IPS-18a (cell line): ENCODE data around the gene PYM1.
"Not testable (repeated sequence)": the region's sequence is repeated elsewhere in the genome, so short reads cannot be mapped to it uniquely, and the experiment has no call there.

Experiments used
- H3K27ac ChIP-seq: one replicate; pipeline ENCODE4 v1.5.1; 2013; ENCODE audit warnings: low read length
- H3K27me3 ChIP-seq: one replicate; pipeline ENCODE4 v1.6.1; 2013; ENCODE audit warnings: mild to moderate bottlenecking, low read length; ENCODE audit not compliant: control insufficient read depth, insufficient read depth
- H3K36me3 ChIP-seq: one replicate; pipeline ENCODE4 v1.6.1; 2013; ENCODE audit warnings: low read depth, low read length; ENCODE audit not compliant: control insufficient read depth
- H3K4me1 ChIP-seq: one replicate; pipeline ENCODE4 v1.6.1; 2013; ENCODE audit warnings: low read depth, low read length; ENCODE audit not compliant: control insufficient read depth
- H3K4me3 ChIP-seq: one replicate; pipeline ENCODE4 v1.5.1; 2013; ENCODE audit warnings: low read length
- H3K9ac ChIP-seq: one replicate; pipeline ENCODE4 v1.6.1; 2013; ENCODE audit warnings: mild to moderate bottlenecking, low read length, moderate library complexity
- H3K9me3 ChIP-seq: one replicate; pipeline ENCODE4 v1.6.1; 2013; ENCODE audit warnings: low read depth, low read length; ENCODE audit not compliant: control insufficient read depth

The PYM1 gene

DNA sequence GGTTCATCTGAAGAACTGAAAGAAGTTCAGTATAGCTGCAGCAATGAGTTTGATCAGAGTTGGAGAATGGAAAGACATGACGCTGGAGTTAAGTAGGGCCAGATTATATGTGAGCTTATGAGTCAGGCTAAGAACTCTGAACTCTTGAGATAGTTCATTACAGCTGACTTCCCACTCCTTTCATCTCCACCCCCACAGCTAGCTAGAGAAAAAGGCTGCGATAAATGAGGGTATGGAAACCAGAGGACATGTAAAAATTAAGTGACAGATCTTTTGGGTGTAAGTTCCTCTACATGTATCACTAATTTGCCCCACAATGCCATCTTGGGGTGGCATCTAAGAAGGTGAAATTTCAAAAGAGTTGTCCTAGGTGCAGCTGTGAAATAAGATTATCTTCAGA, 28.6 kb downstream of the PYM1 start:
- Histone ChIP-seq H3K4me3 (no peak overlapping the region), H3K9ac (no peak overlapping the region), H3K4me1 (no peaks in the 10 kb centered on the region), H3K9me3 (no peaks in the 10 kb centered on the region), H3K36me3 (peaks cover 31% of the 10 kb centered on the region), H3K27ac (no peak overlapping the region), H3K27me3 (no peaks in the 10 kb centered on the region)

DNA sequence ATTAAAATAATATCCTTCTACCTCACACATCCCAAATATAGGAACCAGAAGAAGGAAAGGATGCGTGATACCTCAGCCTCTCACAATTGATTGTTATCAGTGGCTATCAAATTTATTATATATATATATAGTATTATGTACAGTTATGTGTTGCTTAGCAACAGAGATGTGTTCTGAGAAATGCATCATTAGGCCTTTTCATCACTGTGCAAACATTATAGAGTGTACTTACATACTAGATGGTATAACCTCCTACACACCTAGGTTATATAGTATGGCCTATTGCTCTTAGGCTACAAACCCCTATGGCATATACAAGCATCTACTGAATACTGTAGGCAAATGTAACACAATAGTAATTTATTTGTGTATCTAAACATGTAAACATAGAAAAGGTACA, 34.0 kb downstream of the PYM1 start:
- Histone ChIP-seq H3K9ac (no peak overlapping the region), H3K27me3 (no peaks in the 10 kb centered on the region), H3K4me3 (no peak overlapping the region), H3K27ac (no peak overlapping the region), H3K36me3 (no peaks in the 10 kb centered on the region), H3K9me3 (no peaks in the 10 kb centered on the region), H3K4me1 (no peaks in the 10 kb centered on the region)

DNA sequence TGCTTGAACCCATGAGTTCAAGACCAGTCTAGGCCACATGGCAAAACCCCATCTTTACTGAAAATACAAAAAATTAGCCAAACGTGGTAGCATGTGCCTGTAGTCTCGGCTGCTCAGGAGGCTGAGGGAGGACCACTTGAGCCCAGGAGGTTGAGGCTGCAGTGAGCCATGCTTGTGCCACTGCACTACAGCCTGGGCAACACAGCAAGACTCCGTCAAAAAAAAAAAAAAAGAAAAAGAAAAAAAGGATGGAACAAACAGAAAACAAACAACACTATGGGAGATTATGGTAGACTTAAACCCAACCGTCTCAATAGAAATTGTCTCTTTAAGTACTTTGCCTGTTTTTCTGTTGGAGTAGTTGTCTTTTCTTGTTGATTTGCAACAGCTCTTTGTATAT, 36.4 kb downstream of the PYM1 start:
- Histone ChIP-seq H3K27me3 (no peaks in the 10 kb centered on the region), H3K9me3 (no peaks in the 10 kb centered on the region), H3K4me3 (no peak overlapping the region), H3K27ac (no peak overlapping the region), H3K36me3 (no peaks in the 10 kb centered on the region), H3K4me1 (no peaks in the 10 kb centered on the region), H3K9ac (no peak overlapping the region)

DNA sequence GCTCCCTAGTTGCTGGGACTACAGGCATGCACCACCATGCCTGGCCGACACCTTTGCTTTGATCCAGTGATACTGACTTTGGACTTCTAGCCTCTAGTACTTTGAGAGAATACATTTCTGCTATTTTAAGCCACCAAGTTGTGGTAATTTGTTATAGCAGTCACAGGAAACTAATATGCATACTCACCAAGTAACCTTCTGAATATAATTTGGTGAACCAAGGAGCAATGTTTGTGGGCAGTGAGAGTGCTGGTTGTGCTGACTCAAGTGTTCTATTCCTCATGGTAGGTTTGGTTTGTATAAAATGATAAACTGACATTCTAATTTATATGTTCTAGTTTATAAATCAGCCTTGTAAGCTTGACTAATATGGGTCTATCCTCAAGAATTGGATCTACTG, 42.6 kb downstream of the PYM1 start:
- Histone ChIP-seq H3K27me3 (no peaks in the 10 kb centered on the region), H3K36me3 (no peaks in the 10 kb centered on the region), H3K4me3 (no peak overlapping the region), H3K4me1 (no peaks in the 10 kb centered on the region), H3K9ac (no peak overlapping the region), H3K27ac (no peak overlapping the region), H3K9me3 (no peaks in the 10 kb centered on the region)

DNA sequence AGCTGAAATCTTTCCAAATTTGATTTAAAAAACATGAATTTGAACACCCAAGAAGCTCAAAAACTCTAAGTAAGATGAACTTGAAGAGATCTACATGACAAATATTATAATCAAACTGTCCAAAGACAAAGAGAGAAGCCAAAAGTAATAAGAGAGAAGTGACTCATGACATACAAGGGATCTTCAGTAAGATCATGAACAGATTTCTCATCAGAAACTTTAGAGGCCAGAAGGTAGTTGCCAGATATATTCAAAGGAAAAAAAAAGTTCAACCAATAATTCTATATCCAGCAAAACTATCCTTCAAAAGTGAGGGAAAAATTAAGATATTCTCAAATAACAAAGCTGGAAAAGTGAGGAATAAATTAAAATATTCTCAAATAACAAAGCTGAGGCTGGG, 49.9 kb downstream of the PYM1 start:
- no peaks in the 10 kb centered on the region for H3K9me3 ChIP-seq
- no peaks in the 10 kb centered on the region for H3K36me3 ChIP-seq
- peaks cover 11% of the 10 kb centered on the region for H3K4me1 ChIP-seq
- H3K27ac ChIP-seq = no peak overlapping the region
- H3K27me3 ChIP-seq = no peaks in the 10 kb centered on the region
- H3K9ac ChIP-seq = no peak overlapping the region
- H3K4me3 ChIP-seq = no peak overlapping the region

DNA sequence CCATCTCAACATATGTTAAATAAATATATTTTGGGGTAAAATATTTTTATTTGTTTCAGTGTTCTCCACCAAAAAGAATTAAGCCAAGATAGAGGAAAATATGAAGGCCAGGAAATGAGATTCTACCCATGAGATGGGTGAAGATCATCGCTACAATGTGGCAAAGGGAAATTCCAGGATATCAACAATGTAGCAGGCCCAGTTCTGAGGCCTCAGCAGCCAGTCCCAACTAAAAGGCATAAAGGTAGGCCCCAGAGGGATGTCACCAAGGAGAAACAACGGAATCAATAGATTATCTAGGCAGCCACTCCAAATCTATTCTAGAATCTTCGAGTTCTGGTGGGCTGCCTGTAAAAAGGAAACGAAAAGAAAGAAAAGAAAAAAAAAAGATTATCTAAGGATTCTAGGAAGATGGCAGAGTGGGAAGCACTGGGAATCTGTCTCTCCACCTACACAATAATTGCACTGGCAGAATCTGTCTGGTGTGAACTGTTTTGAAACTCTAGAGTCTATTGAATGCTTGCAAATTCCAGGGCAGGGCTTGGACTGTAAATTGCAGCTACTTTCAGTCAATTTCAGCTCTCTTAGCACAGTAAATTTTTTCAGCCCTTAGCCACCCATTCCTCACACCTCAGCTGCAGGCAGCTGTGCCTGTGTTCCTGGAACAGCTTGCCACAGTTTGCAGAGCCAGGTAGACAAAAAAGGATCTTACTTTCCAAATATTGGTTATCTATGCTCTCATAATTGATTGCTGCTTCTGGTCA, 51.8 kb downstream of the PYM1 start:
- Histone ChIP-seq H3K9me3 (no peaks in the 10 kb centered on the region), H3K36me3 (no peaks in the 10 kb centered on the region), H3K9ac (no peak overlapping the region), H3K27ac (no peak overlapping the region), H3K27me3 (no peaks in the 10 kb centered on the region), H3K4me3 (no peak overlapping the region), H3K4me1 (peaks cover 11% of the 10 kb centered on the region)

DNA sequence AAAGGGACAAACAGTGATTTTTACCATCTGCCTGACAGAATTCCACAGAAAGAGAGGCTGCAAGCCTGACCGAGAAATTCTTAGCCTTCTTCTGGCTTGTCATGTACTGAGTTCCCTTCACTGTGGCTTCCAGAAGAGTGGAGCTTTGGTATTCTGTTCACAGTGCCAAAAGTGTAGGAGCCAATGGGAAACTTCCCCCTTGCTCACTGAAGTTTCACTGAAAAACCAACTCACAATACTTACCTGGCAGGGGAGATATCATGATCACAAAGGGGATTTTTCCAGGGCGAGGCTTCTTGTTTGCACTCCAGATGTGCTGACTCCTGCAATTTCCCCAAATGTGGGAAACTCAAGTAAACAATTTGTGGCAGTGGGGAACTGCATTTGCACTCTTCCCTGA, 53.3 kb downstream of the PYM1 start:
- no peaks in the 10 kb centered on the region for H3K36me3 ChIP-seq
- H3K4me1 ChIP-seq = peaks cover 11% of the 10 kb centered on the region
- H3K27me3 ChIP-seq = no peaks in the 10 kb centered on the region
- no peaks in the 10 kb centered on the region for H3K9me3 ChIP-seq
- H3K9ac ChIP-seq = no peak overlapping the region
- no peak overlapping the region for H3K27ac ChIP-seq
- H3K4me3 ChIP-seq = no peak overlapping the region

DNA sequence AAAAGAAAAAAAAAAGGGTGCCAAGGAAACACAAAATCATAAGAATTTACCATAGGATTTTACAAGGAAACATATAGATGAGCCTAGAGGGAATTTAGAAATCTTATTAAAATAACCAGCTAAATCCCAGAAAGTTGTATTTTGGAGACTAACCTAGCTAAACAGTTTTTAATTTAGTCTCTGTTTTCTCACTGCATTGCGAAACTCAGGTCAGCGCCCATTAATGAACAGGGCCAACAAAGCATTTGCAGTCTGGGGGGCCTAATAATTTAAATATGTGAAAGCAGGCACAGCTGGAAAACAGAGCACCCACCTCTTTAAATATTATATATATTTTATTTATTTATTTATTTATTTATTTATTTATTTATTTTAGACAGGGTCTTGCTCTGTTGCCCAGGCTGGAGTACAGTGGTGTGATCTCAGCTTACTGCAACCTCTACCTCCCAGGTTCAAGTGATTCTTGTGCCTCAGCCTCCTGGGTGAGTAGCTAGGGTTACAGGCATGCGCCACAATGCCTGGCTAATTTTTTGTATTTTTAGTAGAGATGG, 61.2 kb downstream of the PYM1 start:
- not testable (repeated sequence) for H3K4me1 ChIP-seq, H3K27me3 ChIP-seq, H3K27ac ChIP-seq, H3K36me3 ChIP-seq, H3K9ac ChIP-seq, H3K4me3 ChIP-seq, H3K9me3 ChIP-seq

DNA sequence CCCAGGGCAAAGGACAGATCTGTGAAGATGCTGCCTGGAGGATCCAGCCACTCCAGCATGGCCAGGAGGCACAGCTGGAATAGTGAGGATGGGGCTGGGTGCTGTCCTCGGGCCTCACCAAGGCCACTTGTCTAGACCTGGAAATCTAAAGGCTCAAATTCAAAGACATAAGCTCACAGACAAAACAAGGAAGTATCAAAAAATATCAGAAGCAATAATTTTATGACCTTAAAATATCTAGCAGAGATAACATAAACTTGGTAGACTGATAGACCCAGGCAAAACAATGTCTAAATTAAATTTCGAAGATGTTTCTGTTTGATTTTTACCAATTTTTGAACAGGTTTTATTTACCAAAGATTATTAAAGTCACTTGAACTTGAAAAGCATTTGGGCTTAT, 62.4 kb downstream of the PYM1 start:
- Histone ChIP-seq H3K4me3 (no peak overlapping the region), H3K4me1 (no peaks in the 10 kb centered on the region), H3K27ac (no peak overlapping the region), H3K36me3 (no peaks in the 10 kb centered on the region), H3K27me3 (no peaks in the 10 kb centered on the region), H3K9me3 (peaks cover 4% of the 10 kb centered on the region), H3K9ac (no peak overlapping the region)

DNA sequence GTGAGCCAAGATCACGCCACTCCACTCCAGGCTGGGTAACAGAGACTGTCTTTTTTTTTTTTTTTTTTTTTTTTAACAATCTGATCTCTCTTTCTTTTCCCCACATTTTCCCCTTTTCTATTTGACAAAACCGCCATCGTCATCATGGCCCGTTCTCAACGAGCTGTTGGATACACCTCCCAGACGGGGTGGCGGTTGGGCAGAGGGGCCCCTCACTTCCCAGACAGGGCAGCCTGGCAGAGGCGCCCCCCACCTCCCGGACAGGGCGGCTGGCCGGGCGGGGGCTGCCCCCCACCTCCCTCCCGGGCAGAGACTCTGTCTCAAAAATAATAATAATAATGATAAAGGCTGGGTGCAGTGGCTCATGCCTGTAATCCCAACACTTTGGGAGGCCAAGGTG, 64.8 kb downstream of the PYM1 start:
- H3K4me1 ChIP-seq, H3K36me3 ChIP-seq, H3K9ac ChIP-seq, H3K27me3 ChIP-seq, H3K27ac ChIP-seq, H3K9me3 ChIP-seq, H3K4me3 ChIP-seq: not testable (repeated sequence)

DNA sequence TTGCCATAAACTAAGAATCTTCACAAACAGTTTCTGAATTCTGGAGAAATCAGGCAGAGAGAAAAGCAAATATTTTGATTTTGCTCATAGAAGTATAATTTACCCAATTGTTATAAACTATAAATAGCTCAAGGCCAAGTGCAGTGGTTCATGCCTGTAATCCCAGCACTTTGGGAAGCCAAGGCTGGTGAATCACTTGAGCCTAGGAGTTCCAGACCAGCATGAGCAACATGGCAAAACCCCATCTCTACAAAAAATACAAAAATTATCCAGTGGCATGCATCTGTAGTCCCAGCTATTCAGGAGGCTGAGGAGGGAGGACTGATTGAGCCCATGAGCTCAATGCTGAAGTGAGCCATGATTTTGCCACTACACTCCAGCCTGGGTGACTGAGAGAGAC, 65.4 kb downstream of the PYM1 start:
- Histone ChIP-seq H3K36me3 (no peaks in the 10 kb centered on the region), H3K27ac (no peak overlapping the region), H3K9me3 (peaks cover 4% of the 10 kb centered on the region), H3K4me1 (no peaks in the 10 kb centered on the region), H3K27me3 (no peaks in the 10 kb centered on the region), H3K9ac (no peak overlapping the region), H3K4me3 (no peak overlapping the region)

DNA sequence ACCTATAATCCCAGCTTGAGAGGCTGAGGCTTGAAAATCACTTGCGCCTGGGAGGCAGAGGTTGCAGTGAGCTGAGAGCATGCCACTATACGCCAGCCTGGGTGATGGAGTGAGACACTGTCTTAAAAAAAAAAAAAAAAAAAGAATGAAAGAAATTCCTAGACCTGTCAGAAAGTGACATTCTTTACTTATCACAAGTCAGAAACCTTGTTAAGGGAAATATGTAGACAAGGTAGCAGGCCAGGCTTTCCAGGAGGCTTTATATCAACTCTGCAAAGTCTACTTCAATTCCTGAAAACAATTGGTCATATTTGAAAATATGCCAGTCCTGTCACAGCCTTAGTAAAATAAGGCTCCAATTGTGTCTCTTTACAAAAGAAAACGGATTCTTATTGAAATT, 65.8 kb downstream of the PYM1 start:
- H3K36me3 ChIP-seq = no peaks in the 10 kb centered on the region
- peaks cover 4% of the 10 kb centered on the region for H3K9me3 ChIP-seq
- H3K9ac ChIP-seq = no peak overlapping the region
- H3K4me1 ChIP-seq = no peaks in the 10 kb centered on the region
- H3K27ac ChIP-seq = no peak overlapping the region
- no peak overlapping the region for H3K4me3 ChIP-seq
- no peaks in the 10 kb centered on the region for H3K27me3 ChIP-seq
